ENCODE data around the gene MACROD2.

MACROD2 gene

GRCh38 chr20:16042731-16043130 lies 2047.4 kb downstream of the MACROD2 start:
- DNase-seq (ENCODE audit: insufficient read length, low spot score) (no peak), FAIRE-seq (no peak)
- no peak for TF ChIP-seq CTCF (IDR thresholded peaks at IDR 0.05; ENCODE audit: insufficient read depth, missing control alignments)

- TF ChIP-seq CTCF (IDR thresholded peaks at IDR 0.05; ENCODE audit: insufficient read depth, missing control alignments): no peak
- FAIRE-seq (no peak), DNase-seq (ENCODE audit: insufficient read length, low spot score) (no peak)
These were observed 2048.6 kb downstream of the MACROD2 start for GRCh38 chr20:16043931-16044330.

- no peak for DNase-seq (ENCODE audit: insufficient read length, low spot score)
- no peak for TF ChIP-seq CTCF (IDR thresholded peaks at IDR 0.05; ENCODE audit: insufficient read depth, missing control alignments)
- no peak for FAIRE-seq
These were observed 2053.6 kb downstream of the MACROD2 start for GRCh38 chr20:16048876-16049275.

- FAIRE-seq (no peak), DNase-seq (ENCODE audit: insufficient read length, low spot score) (no peak)
- TF ChIP-seq CTCF (IDR thresholded peaks at IDR 0.05; ENCODE audit: insufficient read depth, missing control alignments): no peak
These were observed 2054.3 kb downstream of the MACROD2 start for GRCh38 chr20:16049529-16050093.

- DNase-seq (ENCODE audit: insufficient read length, low spot score): no peak
- no peak for FAIRE-seq
- no peak for TF ChIP-seq CTCF (IDR thresholded peaks at IDR 0.05; ENCODE audit: insufficient read depth, missing control alignments)
These were observed 2055.1 kb downstream of the MACROD2 start for GRCh38 chr20:16050366-16050765.

- no peak for TF ChIP-seq CTCF (IDR thresholded peaks at IDR 0.05; ENCODE audit: insufficient read depth, missing control alignments)
- DNase-seq (ENCODE audit: insufficient read length, low spot score): no peak
- FAIRE-seq: no peak
These were observed 2056.7 kb downstream of the MACROD2 start for GRCh38 chr20:16051968-16052367.

- FAIRE-seq (no peak), DNase-seq (ENCODE audit: insufficient read length, low spot score) (no peak)
- no peak for TF ChIP-seq CTCF (IDR thresholded peaks at IDR 0.05; ENCODE audit: insufficient read depth, missing control alignments)
These were observed 2057.1 kb downstream of the MACROD2 start for GRCh38 chr20:16052456-16052855.

All from D721Med (cell line).